ENCODE results near the gene SAMD10.
A peak's percentile ranks its signal among the peaks of the same experiment; 100 is the strongest.
"Not testable (repeated sequence)": the region's sequence is repeated elsewhere in the genome, so short reads cannot be mapped to it uniquely, and the experiment has no call there.

The SAMD10 gene

DNA sequence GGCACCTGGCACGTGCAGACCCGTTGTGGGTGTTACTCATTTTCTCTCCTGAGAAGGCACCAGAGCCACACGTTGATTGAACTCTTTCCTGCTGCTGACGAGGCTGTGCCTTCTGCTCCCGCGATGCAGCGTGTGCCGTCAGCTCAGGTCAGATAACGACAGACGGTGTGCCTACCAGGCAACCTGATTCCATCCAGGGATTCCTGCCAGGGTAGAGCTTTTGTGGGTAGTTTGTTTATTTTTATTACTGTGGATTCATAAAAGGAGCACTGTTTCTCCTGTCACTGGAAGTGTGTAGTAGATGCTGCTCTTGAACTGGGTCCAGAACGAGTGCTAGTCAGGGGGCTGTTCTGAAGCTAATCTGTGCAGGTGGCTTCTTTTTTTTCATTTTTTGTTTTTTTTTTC, 22.2 kb upstream of the SAMD10 start:
- no peak for FAIRE-seq

DNA sequence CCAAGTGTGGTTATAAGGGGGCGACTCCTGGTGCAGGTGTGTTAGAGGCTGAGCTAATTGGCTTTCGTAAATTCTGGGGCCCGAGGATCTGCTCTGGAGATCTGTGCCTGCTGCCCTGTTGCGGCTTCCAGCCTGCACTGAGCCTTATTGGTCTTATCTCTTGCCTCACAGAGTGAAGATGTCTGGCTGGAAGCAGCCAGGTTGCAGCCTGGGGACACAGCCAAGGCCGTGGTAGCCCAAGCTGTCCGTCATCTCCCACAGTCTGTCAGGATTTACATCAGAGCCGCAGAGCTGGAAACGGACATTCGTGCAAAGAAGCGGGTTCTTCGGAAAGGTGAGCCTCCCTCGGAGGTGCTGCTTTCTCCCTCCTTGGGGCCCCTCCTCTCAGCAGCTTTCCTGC, 21.5 kb upstream of the SAMD10 start:
- no peak for FAIRE-seq

DNA sequence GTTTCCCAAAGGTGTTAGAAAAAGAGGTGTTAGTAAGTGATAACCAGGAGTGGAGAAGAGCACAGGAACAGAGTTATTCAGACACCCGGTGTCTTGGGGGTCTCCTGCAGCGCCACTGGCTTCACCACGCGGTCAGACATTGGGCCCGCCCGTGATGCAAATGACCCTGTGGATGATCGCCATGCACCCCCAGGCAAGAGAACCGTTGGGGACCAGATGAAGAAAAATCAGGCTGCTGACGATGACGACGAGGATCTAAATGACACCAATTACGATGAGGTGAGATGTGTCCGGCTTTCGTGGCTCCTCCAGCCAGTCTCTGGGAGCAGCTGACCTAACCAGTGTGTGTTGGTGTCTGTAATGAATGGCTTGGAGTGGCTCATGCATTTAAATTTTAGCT, 3.5 kb upstream of the SAMD10 start:
- FAIRE-seq = no peak

DNA sequence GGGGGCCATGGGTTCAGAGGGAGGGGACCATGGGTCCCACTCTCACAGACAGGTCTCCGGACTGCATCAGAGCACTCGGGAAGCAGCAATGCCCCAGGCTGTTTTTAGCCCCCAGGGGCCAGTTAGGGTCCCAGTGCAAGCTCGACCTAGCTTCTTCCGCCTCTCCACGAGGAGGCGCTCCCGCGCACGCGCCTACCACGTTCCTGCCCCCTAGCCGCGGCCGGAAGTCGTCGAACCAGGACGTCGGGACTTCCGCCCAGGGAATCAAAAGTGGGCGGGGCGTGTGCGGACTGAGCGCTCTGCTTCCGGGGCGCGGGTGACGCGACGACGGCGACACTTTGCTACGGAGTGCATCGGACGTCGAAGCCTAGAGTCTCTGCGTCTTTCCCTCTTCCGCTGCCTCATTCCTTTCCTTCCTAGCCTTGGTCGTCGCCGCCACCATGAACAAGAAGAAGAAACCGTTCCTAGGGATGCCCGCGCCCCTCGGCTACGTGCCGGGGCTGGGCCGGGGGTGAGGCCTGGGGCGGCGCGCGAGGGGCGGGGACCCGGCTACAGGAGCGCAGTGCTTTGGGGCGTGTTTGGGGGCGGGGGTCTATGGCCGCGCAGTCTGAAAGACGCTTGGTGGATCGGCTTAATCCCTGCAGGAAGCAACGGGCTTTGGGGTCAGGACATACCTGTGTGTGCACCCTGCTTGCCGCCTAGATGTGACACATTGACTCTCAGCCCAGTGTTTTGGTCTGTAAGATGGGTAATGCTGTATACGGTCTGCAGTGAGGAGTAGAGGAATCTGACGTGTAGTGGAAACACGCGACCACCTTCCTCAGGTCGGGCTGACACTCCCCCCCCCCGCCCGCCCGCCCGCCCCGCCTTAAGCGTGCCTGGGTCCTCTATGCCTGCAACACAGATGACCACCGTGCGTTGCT, 1.6 kb upstream of the SAMD10 start, which contains the start of gene PRPF6:
PRPF6 (plus strand) TSS at position 327 of the 923 bp plus-strand sequence; CDS start at position 441, 114 bp downstream.
- FAIRE-seq = peak; percentile 41

DNA sequence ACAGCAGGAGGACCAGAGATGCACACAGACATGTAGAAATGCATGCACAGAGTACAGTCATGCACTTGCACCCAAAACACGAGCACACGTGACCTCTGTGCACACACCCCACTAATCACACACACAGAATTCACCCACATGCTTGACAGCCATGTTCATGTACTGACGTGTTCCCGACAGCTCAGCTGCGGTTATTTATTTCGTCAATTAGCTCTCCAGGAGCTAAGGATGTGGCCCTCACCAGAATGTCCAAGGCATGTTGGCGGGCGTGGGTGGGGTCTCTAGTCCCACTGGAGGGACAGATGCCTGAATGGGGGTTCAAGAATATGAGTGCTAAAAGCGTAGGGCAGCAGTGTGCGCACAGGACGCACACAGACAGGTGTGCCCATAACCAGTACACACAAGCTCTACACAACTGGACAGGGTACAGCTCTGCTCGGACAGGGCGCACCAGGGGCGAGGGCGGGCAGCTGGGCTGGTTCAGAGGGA, 919 bp upstream of the SAMD10 start:
- FAIRE-seq = no peak

DNA sequence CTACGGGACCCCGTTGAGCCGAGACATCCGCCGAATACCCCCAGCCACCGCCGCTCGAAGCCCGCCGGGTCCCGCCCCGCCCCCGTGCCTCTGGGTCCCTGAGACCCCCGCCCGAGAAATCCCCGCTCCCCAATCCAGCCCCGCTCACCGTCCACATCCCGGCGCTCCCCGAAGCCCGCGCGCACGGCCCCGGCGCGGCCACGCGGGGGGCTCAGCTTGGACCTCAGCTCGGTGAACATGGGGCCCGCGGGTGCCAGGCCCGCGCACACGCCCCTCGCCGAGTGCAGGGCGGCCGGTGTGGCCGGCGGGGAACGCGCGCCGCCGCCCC, 249 bp downstream of the SAMD10 start:
- no peak for FAIRE-seq

DNA sequence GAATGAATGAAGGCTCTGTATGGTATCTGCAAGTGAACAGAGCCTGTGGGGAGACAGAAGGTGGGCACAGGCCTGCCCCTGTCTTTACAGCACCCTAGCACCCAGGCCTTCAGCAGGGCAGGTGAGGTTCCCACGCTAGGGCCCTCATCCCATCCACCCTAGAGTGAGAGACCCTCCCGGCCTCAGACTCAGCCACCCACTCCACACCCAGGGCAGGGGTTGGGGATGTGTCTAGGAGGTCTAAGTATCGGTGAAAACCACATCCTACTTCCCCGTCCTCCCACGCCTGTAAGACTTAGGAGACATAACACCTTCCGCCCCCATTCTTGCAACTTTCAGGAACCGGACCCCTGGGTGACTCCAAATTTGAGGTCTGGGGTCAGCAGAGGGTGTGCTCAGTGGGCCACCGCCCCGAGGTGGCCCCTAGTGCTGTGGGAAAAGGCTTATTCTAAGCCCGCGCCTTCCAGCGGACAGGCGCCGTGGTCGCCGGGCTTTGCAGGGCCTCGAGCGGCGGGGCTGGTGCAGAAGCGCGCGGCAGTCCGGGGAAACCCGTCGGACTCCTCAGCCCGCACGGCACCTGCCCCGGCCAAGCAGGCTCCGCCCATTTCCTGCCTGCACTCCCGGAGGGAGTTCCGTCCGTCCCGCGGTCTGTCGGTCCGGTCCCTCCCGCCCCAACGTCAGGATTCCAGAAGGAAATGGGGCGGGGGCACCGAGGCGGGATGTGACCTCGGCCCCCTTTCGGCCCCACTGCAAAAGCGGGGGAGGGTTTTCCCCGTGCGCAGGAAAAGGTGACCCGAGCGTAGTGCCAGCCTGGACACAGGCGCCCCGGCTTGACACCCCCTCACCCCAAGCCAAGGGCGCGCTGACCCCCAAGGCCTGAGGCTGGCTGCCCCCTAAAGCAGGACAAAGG, 868 bp downstream of the SAMD10 start:
- no peak for FAIRE-seq

DNA sequence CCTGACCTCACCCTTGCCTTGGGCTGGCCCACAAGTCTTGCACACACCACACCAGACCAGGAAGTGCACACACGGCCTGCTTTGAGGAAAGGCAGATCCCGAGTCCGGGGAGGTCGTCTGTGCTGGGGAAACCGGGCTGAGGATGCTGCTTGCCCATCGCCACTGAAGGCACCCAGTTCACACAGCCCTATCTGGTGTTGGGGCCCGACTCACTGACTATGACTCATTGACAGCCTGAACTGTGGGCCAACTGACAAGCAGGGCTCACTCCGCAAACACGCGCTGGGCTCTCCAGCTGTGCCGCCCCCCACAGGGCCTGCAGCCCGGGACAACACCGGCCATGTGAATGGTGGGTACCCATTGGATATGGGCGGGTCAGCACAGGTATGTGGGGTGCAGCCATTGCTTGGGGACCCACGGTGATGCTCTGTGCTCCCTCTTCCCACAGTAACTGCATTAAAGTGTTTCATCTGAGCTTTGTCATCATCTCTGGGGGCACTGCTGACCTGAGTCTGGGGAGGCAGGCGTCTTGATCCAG, 1.6 kb downstream of the SAMD10 start:
- FAIRE-seq = no peak

DNA sequence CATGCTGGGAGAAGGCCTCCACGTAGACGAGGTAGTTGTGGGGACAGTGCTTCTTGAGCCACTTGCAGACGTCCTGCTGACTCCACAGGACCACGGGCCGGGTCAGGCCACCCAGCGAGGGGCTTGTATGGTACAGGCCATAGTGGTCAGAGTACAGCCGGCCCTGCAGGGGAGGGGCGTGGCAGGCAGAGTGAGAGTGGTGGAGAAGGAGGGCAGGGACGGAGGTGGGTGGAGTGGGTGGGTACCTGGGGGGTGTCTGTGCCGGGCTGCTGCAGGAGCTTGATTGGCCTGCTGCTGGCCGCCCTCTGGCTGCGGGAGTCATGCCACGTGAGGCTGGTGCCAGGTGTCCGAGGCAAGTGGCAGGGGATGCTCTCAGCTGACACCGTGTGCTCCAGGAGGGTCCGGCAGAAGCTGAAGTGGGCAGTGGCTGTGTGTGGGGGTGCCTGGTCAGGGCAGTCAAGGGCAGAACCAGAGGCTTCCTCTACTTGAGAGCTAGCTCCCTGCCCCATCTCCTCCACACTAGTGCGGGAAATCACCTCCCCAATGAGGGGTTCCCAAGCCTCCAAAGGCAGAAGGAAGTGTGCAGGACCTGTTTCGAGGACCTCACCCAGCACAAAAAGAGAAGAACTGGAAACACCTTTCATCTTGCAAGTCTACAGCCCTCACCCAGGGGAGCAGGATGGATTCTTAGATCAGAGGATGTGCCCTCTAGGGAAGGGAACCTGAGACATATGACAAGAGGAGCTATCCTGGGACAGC, 2.3 kb downstream of the SAMD10 start:
- no peak for FAIRE-seq

DNA sequence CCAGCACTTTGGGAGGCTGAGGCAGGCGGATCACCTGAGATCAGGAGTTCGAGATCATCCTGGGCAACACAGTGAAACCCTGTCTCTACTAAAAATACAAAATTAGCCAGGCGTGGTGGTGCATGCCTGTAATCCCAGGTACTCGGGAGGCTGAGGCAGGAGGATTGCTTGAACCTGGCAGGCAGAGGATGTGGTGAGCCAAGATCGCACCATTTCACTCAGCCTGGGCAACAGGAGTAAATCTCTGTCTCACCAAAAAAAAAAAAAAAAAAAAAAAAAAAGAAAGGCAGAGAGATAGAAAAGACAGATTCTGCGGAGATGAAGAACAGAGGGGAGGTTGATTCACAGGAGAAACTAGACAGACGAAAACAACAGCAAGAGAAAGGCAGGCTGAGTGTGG, 2.9 kb downstream of the SAMD10 start:
- FAIRE-seq = not testable (repeated sequence)

DNA sequence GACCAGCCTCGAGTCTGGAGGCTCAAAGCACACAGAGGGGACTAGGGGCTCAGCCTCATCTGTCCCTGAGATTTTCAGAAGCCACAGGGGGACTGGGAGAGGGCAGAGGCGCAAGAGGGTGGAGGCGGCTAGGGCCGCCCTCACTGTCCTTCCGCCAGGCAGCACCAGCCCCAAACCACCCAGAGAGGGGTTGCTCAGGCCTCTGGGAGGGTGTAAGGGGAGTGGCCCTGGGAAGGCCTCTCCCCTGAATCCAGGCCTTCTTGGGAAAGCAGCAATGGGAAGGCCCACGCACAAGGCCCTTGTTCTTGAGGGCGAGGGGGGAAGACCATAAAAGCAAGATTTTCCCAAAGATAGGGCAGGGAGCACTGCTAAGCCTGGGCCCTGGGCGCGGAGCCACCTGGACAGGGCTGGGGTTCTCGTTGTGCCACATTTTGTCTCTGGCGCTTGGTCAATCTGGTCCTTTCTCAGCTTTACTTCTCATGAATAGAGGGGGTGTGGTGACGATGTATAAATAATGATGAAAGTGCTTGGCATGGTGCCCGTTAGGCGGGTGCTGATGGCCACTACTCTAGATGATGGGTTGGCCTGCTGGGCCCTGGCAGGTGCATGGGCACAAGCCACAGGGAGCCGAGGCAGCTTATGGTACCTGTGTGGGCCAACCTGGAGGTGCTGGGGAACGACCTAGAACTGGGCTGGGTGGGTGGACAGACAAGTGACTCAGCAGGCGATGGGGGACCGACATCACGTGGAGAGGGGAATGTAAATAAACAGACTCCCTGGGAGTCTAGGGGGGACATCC, 4.8 kb downstream of the SAMD10 start:
- FAIRE-seq = no peak

DNA sequence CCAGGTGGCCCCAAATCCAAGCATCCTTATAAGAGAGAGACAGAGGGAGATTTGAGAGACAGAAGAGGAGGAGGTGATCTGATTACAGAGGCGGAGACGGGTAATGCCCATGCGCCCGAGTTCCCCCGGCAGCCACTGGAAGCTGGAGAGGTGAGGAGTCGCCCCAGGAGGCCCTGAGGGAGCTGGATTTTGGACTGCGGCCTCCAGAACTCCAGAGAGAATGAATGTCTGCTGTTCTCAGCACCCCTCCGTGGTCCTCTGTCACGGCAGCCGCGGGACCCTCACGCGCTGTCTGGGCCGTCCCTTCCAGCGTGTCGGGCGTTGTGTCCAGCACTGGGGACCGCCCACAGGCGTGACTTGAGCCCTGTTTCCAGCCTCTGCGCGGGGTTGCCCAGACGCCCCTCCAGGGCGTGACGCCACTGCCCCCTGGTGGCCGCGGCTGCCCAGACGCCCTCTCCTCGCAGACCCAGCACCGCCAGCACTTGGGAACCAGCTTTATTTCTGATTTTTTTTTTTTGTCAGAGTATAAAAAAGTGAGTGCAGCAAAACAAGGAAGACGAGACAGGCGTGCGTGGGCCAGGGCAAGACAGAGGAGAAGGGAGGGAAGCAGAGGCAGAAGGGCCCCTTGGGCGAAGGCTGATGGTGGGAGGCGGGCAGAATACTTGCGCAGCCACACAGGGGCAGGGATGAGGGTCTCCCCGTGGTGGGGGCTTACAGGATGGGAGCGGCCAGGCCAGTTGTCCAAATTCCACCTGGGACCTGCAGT, 5.6 kb downstream of the SAMD10 start:
- no peak for FAIRE-seq

DNA sequence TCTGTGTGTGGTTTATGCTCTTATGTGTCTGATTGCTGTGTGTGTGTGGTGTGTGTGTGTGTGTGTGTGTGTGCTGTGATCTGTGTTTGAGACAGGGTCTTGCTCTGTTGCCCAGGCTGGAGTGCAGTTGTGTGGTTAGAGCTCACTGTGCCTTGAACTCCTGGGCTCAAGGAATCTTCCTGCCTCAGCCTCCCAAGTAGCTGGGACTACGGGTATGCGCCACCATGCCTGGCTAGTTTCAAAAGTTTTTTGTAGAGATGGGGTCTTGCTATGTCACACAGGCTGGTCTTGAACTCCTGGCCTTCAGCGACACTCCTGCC, 6.3 kb downstream of the SAMD10 start:
- FAIRE-seq = no peak

DNA sequence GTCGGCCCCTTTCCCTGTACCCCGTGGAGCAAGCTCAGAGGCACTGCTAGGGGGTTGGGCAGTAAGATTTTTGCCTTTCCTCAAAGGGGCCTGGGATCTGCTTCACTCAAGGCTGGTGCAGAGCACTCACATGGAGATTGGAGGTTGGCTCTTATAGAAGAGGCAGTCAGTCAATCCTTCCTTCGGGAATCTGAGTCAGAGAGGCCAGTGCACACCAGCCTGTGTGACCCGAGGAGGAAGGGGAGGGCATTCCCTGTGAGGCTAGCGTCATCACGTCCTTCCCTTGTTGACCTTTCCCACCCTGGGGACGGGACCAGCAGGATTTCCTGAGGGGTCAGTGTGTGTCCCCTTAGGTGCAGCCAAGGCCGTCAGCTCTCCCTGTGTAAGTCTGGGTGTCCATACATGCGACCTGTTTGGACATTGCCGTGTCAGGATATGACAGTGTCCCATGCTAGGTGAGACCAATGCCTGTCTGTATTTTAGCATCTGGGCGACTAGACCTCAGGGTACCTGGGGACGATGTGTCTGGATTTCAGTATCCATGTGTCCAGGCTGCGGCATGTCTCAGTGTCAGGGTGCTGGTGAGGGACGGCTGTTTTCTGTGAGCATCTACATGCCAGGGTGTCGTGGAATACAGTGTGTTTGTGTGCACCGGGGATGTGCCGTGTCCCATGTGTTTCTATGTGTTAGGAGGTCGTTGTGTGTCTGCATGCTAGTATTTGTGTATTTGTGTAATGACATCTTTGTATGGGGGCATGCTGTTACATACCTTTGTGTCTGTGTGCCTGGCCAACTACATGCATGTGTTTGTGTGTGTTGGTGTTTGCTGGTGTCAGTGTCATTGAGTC, 6.9 kb downstream of the SAMD10 start:
- FAIRE-seq = no peak

DNA sequence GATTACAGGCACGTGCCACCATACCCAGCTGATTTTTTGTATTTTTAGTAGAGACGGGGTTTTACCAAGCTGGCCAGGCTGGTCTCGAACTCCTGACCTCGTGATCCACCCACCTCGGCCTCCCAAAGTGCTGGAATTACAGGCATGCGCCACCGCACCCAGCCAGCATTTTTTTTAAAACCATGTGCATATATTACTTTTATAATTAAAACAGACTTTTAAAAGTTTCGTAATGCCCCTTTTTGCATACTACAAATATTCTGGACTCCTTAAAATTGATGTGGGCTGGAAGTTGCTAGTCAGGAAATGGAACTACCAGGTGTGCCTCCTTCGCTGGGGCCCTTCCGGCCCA, 7.5 kb downstream of the SAMD10 start:
- not testable (repeated sequence) for FAIRE-seq

DNA sequence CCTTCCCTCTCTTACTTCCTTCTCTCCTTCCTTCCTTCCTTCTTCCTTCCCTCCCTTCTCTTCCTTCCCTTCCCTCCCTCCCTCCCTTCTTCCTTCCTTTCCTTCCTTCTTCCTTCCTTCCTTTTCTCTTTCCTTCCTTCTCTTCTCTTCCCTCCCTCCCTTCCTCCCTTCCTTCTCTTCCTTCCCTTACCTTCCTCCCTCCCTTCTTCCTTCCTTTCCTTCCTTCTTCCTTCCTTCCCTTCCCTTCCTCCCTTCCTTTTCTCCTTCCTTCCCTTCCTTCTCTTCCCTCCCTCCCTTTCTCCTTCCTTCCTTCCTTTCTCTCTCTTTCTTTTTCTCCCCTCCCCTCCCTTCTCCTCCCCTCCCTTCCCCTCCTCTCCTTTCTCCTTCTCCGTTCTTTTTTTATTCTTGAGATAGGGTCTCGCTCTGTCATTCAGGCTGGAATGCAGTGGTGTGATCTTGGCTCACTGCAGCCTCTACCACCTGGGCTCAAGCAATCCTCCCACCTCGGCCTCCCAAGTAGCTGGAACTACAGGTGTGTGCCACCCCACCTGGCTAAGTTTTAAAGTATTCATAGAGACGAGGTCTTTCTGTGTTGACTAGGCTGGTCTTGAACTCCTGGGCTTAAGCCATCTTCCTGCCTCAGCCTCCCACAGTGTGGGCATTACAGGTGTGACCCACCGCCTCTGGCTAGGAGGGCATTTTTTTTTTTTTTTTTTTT, 8.6 kb downstream of the SAMD10 start:
- FAIRE-seq = no peak

DNA sequence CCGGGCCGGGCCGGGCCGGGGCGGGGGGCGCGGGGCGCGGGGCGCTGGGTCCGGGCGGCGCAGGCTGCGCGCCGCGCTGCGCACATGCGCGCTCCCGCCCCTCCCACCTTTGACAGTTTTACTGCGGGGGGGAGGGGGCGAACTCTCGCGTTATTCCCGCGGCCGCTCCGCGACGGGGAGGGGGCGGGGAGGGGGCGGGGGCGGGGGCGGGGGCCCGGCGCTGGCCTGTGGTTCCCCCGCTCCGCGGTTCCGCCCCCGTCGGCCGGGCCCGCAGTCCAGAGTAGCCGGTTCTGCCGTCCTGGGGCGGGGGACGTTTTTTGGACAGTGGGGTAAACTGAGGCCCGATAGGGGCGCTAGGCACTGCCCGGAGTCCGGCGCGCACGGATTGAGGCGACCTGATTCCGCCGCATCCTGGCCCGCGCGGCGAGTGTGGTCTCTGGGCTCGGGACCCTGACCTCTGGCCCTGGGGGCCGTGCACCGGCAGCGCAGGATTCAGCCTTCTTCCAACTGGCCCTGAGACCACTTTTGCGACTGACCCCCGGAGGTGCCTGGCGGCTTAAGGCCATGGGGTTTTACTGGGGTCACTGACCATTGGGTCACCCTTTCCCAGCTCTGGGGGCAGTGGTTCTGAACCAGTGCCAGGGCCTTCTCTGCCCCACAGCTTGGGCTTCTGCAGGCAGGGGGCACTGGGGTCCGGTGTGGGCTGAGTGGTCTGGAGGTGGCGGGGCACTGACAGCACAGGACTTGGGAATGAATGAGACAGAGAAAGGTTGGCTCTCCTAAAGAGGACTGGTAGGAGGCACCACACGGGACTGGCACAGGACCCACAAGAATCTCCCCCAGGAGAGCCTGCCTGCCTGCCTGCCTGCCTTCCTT, 9.4 kb downstream of the SAMD10 start, which contains the start of gene ZNF512B:
ZNF512B (minus strand) TSS at position 93 of the 876 bp plus-strand sequence. CDS start 1,980 bp downstream, outside the sequence.
- FAIRE-seq = no peak

Measured in endometrium (tissue), 2 donors.